MM.1S (cell line): ENCODE measurements around the gene CABLES1.

ENCODE experiments used
- CTCF ChIP-seq: fragments of 300-600 bp; sonication (generic); IDR thresholded peaks from 2 replicates; pipeline ENCODE4 v1.5.1; 2016; ENCODE audit warnings: antibody characterized with exemption, low read length, mixed read lengths
- EZH2 ChIP-seq: fragments of 300-600 bp; sonication (generic); optimal IDR thresholded peaks from 2 replicates; pipeline ENCODE3; 2017; ENCODE audit warnings: low read depth, mild to moderate bottlenecking, antibody characterized with exemption, low read length, mixed read lengths
- EZH2phosphoT487 ChIP-seq: fragments of 300-600 bp; sonication (generic); IDR thresholded peaks from 2 replicates; pipeline ENCODE4 v1.6.1; 2018; ENCODE audit warnings: antibody characterized with exemption, low read length

GRCh38 chr18:23177433-23178072 is 42.3 kb downstream of the CABLES1 start:
- TF ChIP-seq CTCF = no peak
- no peak for TF ChIP-seq EZH2
- no peak for TF ChIP-seq EZH2phosphoT487
